Stimulated activated CD8-positive, alpha-beta memory T cell treated with anti-CD3 and anti-CD28 coated beads, Interleukin-4, amount 100 ng/mL, for 4 hours (primary cell): Measurements from ENCODE around the gene TET3.
"Not testable (repeated sequence)": the region's sequence is repeated elsewhere in the genome, so short reads cannot be mapped to it uniquely, and the experiment has no call there.

ENCODE experiments used
- DNase-seq, 2 donors: peaks; one replicate each; pipeline ENCODE4 v3.0.0-alpha.2; 2020; ENCODE audit warnings: low read depth in 2 of 2, low spot score in 1 of 2

The TET3 gene

GRCh38 chr2:73984203-73984921 is at the start of gene TET3:
TET3 (plus strand) TSS chr2:73984910; CDS start chr2:73986404, 1,494 bp downstream.
- DNase-seq = peak in 1 of 2 donors; percentile 59

GRCh38 chr2:73935641-73936040 is 49.1 kb upstream of the TET3 start:
- no peak for DNase-seq

- DNase-seq = no peak
Observed at GRCh38 chr2:73937103-73937885, 47.4 kb upstream of the TET3 start.

- no peak for DNase-seq
Observed at GRCh38 chr2:73937899-73938298, 46.8 kb upstream of the TET3 start.

GRCh38 chr2:73938718-73939352 is 45.9 kb upstream of the TET3 start:
- no peak for DNase-seq

GRCh38 chr2:73939419-73939818 is 45.3 kb upstream of the TET3 start:
- no peak for DNase-seq

GRCh38 chr2:73940066-73940465 is 44.6 kb upstream of the TET3 start:
- DNase-seq = not testable (repeated sequence)

- no peak for DNase-seq
Observed at GRCh38 chr2:73942664-73943063, 42.0 kb upstream of the TET3 start.

- no peak for DNase-seq
Observed at GRCh38 chr2:73944714-73945113, 40.0 kb upstream of the TET3 start.

GRCh38 chr2:73946215-73946614 is 38.5 kb upstream of the TET3 start:
- no peak for DNase-seq

GRCh38 chr2:73946666-73947065 is 38.0 kb upstream of the TET3 start:
- DNase-seq = no peak

- no peak for DNase-seq
Observed at GRCh38 chr2:73947412-73948018, 37.2 kb upstream of the TET3 start.

- no peak for DNase-seq
Observed at GRCh38 chr2:73949802-73950201, 34.9 kb upstream of the TET3 start.

- DNase-seq = no peak
Observed at GRCh38 chr2:73952499-73953446, 31.9 kb upstream of the TET3 start.

GRCh38 chr2:73956218-73956865 is 28.4 kb upstream of the TET3 start:
- DNase-seq = no peak

GRCh38 chr2:73961274-73961673 is 23.4 kb upstream of the TET3 start:
- DNase-seq = no peak

GRCh38 chr2:73961823-73962615 is 22.7 kb upstream of the TET3 start:
- DNase-seq = no peak

GRCh38 chr2:73962798-73963197 is 21.9 kb upstream of the TET3 start:
- no peak for DNase-seq
